Measurements from ENCODE around the gene TCEA3. TPM values are rescaled to one million over a fixed set of nuclear protein-coding genes. Genes with fewer than 3 reads are reported as not detected.

TCEA3 gene
- total and polyA plus RNA-seq, 2 experiments from 2014 or later: not detected

DNA sequence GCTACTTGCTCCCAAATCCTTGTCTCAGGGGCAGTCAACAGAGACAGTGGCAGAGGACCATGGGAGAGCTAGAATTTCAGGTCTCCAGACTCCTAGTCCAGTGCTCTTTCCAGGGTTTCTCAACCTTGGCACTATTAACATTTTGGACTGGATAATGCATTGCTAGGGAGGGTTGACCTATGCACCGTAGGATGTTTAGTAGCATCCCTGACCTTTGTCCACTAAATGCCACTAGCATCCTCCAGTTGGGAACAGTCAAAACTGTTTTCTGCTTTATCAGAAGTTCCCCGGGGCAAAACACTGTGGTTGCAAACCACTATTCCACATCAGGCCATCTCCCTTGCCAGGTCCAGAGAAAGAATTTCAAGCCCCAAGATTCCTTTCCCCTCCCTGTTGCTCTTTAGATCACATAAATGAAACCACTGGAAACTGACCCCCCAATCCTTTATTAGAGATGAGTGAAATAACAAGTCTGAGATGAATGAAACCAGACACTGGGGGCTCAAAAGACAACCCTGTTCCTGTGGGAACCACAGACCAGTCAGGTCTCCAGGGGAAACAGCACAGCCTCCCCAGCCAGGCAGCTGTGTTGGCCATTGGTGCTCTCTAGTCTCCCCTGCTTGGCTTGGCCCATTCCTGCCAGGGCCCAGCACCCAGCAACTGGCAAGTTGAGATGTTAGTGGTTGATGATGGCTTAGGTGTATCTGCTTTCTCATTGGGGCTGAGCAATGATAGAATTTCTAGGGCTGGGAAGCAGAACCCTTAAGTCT, 3.8 kb upstream of the TCEA3 start (continued):
- TF ChIP-seq, protein P1, sequence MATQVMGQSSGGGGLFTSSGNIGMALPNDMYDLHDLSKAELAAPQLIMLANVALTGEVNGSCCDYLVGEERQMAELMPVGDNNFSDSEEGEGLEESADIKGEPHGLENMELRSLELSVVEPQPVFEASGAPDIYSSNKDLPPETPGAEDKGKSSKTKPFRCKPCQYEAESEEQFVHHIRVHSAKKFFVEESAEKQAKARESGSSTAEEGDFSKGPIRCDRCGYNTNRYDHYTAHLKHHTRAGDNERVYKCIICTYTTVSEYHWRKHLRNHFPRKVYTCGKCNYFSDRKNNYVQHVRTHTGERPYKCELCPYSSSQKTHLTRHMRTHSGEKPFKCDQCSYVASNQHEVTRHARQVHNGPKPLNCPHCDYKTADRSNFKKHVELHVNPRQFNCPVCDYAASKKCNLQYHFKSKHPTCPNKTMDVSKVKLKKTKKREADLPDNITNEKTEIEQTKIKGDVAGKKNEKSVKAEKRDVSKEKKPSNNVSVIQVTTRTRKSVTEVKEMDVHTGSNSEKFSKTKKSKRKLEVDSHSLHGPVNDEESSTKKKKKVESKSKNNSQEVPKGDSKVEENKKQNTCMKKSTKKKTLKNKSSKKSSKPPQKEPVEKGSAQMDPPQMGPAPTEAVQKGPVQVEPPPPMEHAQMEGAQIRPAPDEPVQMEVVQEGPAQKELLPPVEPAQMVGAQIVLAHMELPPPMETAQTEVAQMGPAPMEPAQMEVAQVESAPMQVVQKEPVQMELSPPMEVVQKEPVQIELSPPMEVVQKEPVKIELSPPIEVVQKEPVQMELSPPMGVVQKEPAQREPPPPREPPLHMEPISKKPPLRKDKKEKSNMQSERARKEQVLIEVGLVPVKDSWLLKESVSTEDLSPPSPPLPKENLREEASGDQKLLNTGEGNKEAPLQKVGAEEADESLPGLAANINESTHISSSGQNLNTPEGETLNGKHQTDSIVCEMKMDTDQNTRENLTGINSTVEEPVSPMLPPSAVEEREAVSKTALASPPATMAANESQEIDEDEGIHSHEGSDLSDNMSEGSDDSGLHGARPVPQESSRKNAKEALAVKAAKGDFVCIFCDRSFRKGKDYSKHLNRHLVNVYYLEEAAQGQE (IDR thresholded peaks at IDR 0.05; ENCODE audit: unreplicated experiment): no peak
- no peak for TF ChIP-seq EZH2 (IDR thresholded peaks at IDR 0.05; ENCODE audit: low read depth, unreplicated experiment)

DNA sequence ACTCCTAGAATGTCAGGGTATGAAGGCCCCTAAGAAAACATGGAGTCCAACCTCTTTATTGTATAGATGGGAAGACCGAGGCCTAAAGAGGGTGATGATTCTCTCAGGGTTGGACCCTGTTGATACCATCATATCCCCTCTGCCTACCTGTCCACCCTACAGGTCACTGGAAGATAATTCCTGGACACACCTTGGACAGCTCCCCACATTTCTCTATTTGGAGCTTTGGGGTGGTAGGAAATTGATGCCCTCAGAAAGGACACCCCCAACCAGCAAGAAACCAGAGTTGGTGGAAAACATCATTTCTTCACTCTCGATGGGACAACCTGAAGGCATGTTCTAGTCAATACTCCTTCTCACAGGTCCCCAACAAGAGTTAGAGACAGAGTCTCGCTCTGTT, 3.0 kb upstream of the TCEA3 start:
- H3K79me2 ChIP-seq (replicated peaks; ENCODE audit: insufficient read depth): no peaks in the 10 kb centered on the region
- peaks cover 12% of the 10 kb centered on the region for H4K20me1 ChIP-seq (replicated peaks; ENCODE audit: insufficient read depth)
- TF ChIP-seq, protein P1 (IDR thresholded peaks at IDR 0.05; ENCODE audit: unreplicated experiment): peak; percentile 53
- TF ChIP-seq ZNF114 (CRISPR knock-in tag; IDR thresholded peaks at IDR 0.05) (no peak), CREB1 (CRISPR knock-in tag; IDR thresholded peaks at IDR 0.05; ENCODE audit: low read depth) (no peak), EZH2 (IDR thresholded peaks at IDR 0.05; ENCODE audit: low read depth, unreplicated experiment) (no peak), POLR2AphosphoS5 (IDR thresholded peaks at IDR 0.05; ENCODE audit: low read depth) (no peak), ZNF331 (CRISPR knock-in tag; IDR thresholded peaks at IDR 0.05; ENCODE audit: low read depth) (no peak)
- TF ChIP-seq, protein P2, sequence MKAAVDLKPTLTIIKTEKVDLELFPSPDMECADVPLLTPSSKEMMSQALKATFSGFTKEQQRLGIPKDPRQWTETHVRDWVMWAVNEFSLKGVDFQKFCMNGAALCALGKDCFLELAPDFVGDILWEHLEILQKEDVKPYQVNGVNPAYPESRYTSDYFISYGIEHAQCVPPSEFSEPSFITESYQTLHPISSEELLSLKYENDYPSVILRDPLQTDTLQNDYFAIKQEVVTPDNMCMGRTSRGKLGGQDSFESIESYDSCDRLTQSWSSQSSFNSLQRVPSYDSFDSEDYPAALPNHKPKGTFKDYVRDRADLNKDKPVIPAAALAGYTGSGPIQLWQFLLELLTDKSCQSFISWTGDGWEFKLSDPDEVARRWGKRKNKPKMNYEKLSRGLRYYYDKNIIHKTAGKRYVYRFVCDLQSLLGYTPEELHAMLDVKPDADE (IDR thresholded peaks at IDR 0.05): no peak
- TF ChIP-seq, protein P3, sequence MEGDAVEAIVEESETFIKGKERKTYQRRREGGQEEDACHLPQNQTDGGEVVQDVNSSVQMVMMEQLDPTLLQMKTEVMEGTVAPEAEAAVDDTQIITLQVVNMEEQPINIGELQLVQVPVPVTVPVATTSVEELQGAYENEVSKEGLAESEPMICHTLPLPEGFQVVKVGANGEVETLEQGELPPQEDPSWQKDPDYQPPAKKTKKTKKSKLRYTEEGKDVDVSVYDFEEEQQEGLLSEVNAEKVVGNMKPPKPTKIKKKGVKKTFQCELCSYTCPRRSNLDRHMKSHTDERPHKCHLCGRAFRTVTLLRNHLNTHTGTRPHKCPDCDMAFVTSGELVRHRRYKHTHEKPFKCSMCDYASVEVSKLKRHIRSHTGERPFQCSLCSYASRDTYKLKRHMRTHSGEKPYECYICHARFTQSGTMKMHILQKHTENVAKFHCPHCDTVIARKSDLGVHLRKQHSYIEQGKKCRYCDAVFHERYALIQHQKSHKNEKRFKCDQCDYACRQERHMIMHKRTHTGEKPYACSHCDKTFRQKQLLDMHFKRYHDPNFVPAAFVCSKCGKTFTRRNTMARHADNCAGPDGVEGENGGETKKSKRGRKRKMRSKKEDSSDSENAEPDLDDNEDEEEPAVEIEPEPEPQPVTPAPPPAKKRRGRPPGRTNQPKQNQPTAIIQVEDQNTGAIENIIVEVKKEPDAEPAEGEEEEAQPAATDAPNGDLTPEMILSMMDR (conservative IDR thresholded peaks at IDR 0.05; ENCODE audit: low read depth in 2 of 2): no peak
- Mint-ChIP-seq H3K27me3 (ENCODE audit: insufficient read depth, low read depth, poor library complexity) (peaks cover 54% of the 10 kb centered on the region), H3K4me1 (peaks cover 8% of the 10 kb centered on the region), H3K27ac (no peak overlapping the region), H3K9me3 (no peaks in the 10 kb centered on the region), H3K4me3 (no peak overlapping the region), H3K36me3 (ENCODE audit: low read depth) (peaks cover 27% of the 10 kb centered on the region)
- DNase-seq (ENCODE audit: low spot score) (no peak), ATAC-seq (no peak)
- H3K4me3 ChIP-seq: no peak overlapping the region
- no peak overlapping the region for H3K4me2 ChIP-seq
- no peak overlapping the region for H2AFZ ChIP-seq
- peaks cover 62% of the 10 kb centered on the region for H3K27me3 ChIP-seq (ENCODE audit: insufficient read depth)
- no peak overlapping the region for H3K27ac ChIP-seq (ENCODE audit: low read depth)
- H3K9me2 ChIP-seq (ENCODE audit: insufficient read depth): no peaks in the 10 kb centered on the region
- H3K4me1 ChIP-seq (ENCODE audit: insufficient read depth): peaks cover 4% of the 10 kb centered on the region; the same call in 1 of the 2 replicates
- 0 out of 2 replicates have a peak, but pooled peaks cover 7% of the 10 kb centered on the region for H3F3A ChIP-seq (replicated peaks; ENCODE audit: low read depth)
- H3K36me3 ChIP-seq (ENCODE audit: insufficient read depth): no peaks in the 10 kb centered on the region
